Measurements from ENCODE around the gene COA1.
"Not testable (repeated sequence)": the region's sequence is repeated elsewhere in the genome, so short reads cannot be mapped to it uniquely, and the experiment has no call there.

Gene COA1

DNA sequence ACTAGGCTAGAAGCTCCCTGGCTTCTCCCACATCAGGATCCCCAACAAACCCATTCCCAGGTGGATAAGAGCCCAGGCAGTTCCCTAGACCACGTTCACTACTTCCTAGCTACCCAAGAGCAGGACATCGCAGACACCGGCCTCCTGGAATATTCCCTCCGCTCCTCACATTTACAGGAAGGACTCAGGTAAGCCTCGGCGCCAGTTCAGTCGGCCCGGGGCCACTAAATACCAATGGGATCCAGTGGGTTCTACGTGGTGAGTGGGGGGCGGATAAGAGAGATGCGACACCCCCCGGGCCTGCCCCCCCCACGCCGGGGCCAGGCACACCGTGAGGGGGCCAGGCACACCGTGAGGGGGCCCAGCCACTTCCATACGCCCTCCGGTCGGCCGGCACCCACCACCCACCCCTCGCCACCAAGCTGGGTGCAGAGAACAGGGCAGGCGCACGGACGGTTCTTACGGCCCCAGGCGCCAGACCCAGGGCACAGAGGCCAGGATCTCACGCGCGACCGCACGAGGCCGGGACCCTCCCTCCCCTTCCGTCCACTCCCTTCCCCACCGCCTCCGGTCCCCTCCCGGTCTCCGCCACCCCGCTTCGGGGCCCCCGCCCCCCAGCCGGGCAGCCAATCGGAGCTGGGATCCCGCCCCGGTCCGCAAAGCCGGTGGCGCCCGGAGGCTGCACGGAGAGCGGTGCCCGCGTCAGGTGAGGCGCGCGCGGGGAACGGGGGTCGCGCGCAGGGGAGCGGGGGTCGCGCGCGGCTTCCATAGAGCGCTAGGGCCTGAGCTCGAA, 28.9 kb upstream of the COA1 start, which contains the start of gene BLVRA:
BLVRA (plus strand) TSS at position 652 of the 793 bp plus-strand sequence. CDS start 12,479 bp downstream, outside the sequence.
- no peak for DNase-seq

DNA sequence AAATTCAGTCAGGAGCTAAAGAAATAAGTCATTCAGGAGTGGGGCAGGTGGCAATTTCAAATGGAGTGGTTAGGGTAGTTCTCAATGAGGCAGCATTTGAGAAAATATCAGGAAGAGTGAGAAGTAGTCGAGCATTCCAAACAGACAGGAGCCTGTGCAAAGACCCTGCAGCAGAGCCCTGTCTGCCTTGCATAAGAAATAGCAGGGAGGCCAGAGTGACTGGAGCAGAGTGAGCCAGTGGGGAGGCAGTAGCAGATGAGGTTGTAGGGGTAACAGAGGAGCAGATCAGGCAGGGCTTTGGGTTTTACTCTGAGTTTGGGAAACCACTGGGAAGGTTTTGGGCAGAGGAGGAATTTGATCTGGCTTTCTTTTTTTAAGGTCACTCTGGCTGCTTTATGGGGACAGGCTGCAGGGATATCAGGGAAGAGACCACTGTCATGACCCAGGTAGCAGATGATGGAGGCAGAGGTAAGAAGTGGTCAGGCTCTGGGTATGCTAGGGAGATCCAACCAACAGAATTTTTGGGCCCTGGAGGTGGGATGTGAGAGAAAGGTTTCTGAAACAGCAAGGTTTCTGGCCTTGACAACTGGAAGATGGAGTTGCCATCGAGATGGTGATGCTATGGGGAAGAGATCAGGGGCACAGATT, 27.9 kb upstream of the COA1 start:
- DNase-seq: no peak

GRCh38 chr7:43756368-43757072, 27.2 kb upstream of the COA1 start:
- DNase-seq: no peak

- no peak for DNase-seq
Observed at GRCh38 chr7:43754596-43754995, 25.3 kb upstream of the COA1 start.

- no peak for DNase-seq
Observed at GRCh38 chr7:43753843-43754242, 24.5 kb upstream of the COA1 start.

GRCh38 chr7:43753271-43753810, 24.0 kb upstream of the COA1 start:
- DNase-seq: no peak

- DNase-seq: no peak
Observed at GRCh38 chr7:43752411-43752810, 23.1 kb upstream of the COA1 start.

- DNase-seq: no peak
Observed at GRCh38 chr7:43750016-43750887, 20.9 kb upstream of the COA1 start.

DNA sequence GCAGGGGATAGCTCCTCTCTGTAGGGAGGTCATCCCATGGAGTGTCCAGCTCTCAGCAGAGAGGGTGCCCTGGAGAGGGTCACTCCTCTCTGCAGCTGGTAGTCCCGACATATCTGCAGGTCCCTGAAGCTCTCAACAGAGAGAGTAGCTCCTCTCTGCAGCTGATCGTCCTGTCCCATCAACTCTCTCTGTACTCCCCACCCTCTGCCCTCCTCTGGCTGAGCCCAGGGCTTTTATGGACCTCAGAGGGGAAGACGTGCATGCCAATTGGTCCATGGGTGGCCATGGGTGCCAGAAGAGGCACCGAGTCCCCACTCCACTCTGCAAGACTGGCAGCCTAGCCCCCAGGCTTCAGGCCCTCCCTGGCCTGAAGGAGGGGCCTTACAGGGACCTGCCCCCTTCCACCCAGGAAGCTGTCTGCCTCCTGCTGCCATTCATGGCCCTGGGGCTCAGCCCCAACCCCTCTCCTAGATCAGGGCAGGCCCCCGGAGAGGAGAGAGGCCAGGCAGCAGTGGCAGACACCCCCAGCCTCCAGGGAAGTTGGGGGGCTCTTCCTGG, 20.1 kb upstream of the COA1 start:
- DNase-seq: no peak

- no peak for DNase-seq
Observed at GRCh38 chr7:43747328-43748105, 18.2 kb upstream of the COA1 start.

DNA sequence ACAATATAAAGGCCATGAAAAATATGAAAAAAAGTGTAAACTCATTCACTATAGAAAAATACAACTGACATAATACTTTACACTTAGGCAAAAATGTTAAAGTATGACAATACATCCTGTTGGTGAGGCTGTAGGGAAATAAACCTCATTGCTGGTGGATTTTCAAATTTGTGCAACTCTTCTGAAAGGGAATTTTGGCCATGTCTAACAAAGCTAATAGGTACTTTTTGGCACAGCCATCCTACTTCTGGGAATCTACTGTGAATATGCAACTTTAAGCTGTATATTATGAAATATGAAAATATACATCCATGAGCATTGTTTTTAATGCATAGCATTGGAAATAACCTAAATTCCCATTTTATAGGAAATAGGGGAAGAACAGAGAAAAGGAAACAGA, 13.4 kb upstream of the COA1 start:
- DNase-seq: no peak

DNA sequence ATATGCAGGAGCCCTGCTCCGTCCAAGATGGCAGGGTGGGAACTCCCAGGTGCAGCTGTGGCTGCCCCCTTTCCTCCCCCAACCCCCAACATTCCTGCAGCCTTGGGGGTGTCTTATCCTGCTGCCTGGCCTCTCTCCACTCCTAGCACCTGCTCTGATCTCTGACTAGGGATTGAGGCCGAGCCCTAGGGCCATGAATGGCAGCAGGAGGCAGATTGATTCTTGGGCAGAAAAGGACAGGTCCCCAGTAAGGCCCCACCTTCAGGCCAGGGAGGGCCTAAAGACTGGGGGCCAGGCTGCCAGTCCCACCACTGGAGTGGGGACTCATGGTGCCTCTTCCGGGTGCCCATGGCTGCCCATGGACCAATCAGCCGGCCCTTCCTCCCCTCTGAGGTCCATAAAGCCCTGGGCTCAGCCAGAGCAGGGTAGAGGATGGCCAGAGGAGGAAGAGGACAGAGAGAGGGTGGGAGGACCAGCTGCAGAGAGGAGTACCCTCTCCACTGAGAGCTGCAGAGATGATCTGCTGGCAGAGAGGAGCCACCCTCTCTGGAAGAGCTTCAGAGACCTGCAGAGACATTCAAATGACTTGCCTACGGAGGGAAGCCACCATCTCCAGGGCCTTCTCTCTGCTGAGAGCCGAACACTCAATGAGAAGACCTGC, 8.3 kb upstream of the COA1 start:
- no peak for DNase-seq

GRCh38 chr7:43735802-43736603, 6.7 kb upstream of the COA1 start:
- no peak for DNase-seq

DNA sequence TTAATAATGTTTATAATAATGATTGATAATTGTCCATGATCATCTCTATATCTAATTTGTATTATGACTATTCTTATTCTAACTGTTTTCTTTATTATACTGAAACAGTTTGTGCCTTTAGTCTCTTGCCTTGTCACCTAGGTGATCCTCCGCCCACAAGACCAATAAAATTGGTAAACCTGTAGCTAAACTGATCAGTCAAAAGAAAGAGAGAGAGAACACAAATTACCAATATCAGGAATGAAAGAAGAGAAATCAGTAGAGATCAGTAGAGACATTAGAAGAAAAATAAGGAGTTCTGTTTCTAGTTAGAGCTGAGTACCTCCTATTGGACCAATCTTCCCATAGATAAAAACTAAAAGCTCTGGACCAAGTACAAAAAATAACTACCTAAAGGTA, 6.1 kb upstream of the COA1 start:
- no peak for DNase-seq

GRCh38 chr7:43734575-43735332, 5.4 kb upstream of the COA1 start:
- not testable (repeated sequence) for DNase-seq

DNA sequence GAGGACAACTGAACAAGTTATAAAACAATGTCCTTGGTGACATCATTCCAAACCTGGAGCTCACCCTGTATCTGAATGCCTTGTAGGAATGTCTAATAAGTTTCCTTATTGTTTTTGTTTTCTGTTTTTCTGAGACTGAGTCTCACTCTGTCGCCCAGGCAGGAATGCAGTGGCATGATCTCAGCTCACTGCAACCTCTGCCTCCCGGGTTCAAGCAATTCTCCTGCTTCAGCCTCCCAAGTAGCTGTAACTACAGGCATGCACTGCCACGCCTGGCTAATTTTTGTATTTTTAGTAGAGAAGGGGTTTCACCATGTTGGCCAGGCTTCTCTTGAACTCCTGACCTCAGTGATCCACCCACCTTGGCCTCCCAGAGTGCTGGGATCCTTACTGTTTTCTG, 2.2 kb upstream of the COA1 start:
- not testable (repeated sequence) for DNase-seq

GRCh38 chr7:43729924-43730248, 563 bp upstream of the COA1 start:
- DNase-seq: no peak

DNA sequence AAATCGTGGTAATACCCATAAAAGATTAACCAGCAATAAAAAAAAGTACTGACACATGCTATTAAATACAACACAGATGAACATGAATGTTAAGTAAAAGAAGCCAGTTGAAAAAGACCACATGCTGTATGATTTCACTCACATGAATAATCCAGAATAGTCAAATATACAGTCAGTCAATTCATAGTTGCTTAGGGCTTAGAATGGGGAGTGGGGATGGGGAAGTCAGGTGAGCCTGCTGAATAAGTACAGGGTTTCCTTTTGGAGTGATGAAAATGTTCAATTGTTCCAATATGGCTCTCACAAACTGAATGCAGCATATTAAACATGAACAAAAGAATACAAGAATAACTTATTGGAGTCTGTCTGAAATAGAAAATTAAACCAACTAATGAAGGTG, 1.8 kb downstream of the COA1 start:
- DNase-seq: no peak

DNA sequence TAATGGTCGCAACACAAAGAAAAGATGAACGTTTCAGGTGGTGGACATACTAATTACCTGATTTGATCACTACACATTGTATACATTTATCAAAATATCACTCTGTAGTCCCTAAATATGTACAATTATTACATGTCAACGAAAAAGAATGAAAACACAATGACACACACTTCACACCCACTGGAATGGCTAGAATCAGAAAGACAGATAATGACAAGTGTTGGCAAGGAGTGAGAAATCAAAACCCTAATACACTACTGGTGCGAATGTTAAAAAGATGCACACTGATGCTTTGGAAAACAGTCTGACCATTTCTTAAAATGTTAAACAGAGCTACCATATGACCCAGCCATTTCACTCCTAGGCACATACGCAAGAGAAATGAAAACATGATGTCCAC, 2.3 kb downstream of the COA1 start:
- no peak for DNase-seq
